GM21786 (cell line): ENCODE data around the gene EPS15.
A peak's percentile ranks its signal among the peaks of the same experiment; 100 is the strongest.
"Not testable (repeated sequence)": the region's sequence is repeated elsewhere in the genome, so short reads cannot be mapped to it uniquely, and the experiment has no call there.

Experiments used
- ATAC-seq: cut with Tn5 transposase; IDR thresholded peaks from one replicate; pipeline ENCODE4 v1.9.1; 2021; ENCODE audit not compliant: unreplicated experiment

The EPS15 gene

DNA sequence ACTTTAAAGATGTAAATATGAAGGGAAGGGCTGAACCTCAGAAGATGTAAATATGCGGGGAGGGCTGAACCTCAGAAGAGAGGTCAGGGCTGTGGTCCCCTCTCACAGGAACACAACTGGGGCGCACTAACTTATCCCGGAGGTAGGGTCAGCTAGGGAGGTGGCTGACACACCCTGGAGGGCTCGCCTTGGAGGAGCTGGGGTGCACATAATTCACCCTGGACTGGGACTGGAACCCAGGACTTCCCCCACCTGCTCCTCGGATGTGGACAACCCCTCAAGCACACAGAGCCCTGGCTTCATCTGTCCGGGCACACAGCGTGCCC is 174.8 kb downstream of the EPS15 start:
- ATAC-seq, result no peak

DNA sequence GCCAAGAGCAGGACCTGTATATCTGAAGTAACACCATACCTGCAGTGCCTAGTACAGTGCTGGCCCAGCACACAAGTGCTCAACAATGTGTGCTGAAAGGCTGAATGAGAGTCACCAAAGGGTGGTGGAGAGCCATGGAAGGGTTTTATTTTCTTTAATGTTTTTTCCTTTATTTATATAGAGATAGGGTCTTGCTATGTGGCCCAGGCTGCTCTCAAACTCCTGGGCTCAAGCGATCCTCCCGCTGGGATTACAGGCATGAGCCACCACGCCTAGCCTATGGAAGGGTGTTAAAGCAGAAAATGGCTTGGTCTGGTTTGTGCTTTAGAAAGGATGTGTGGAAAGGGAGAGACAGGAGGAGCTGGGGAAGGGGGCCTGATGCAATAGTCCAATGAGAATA is 175.4 kb downstream of the EPS15 start:
- no peak for ATAC-seq

DNA sequence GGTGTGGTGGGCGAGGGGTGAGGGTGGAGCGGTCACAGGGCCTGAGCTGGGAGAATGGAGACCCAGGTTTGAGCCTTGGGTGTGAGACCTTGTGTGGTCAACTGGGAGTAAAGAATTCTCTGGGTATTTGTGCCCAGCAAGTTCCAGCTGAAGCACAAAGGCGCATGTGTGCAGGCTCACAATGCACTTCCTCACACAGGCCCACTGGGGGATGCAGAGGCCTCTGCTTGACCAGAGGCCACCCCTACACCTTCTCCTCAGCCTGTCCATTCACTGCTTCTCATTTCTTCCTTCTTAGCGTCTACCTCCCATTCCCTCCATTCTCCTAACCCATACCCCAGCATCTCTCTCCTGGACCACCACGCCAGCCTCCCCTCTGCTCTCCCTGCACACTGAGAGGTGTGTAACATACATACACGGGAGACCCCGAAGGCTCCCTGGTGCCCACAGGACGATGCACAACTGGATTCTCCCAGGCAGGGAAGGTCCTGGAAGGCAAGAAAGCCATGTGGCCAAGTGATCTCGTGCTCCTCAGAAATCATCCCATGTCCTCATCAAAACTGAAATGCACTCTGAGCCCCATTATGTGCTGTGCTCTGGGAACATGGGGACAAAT is 176.4 kb downstream of the EPS15 start:
- no peak for ATAC-seq

DNA sequence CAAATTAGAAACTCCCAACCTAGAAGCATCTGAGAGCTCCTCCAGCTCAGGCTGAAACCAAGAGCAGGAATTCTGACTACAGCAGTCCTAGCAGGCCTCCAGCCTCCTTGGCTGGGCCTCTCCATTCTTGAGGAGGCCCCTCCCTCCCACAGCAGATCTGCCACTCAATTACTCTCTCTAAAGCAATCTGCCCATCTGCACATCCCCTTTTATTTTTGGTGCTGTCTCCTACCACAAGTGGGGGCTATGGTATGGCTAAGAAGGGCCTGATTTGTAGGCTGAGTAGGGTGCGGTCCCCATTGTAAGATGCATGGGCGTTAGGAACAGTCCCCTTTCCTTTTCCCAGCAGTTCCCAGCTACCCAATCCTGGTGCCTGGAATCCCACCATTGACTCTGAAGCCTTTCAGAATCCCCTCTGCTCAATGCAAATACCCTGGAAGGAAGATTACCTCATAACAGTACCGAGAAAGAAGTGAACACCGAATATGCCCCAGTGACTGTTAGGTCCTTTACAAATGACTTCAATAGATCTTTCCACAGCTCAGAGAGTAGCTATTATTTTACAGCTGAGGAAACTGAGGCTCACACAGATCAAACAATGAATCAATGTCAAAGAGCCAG is 177.1 kb downstream of the EPS15 start:
- ATAC-seq, result peak; percentile 71

DNA sequence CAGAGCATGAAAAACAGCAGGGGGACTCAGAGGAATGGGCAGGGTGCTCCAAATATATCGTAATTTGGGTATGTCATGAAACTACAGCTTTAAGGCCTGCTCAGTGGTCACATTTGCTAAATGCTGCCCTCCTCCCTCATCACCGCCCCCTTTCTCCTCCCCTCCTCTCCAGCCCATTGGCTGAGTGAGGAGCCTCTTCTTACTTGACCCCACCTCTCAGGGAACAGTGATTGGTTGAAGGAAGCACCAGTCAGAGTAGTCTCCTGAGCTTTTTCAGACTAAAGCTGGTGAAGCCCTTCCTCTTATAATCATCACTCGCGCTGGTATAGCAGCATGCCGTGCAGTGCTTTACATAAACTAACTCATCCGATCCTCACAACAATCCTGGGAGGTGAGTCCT is 178.7 kb downstream of the EPS15 start:
- ATAC-seq, result no peak

DNA sequence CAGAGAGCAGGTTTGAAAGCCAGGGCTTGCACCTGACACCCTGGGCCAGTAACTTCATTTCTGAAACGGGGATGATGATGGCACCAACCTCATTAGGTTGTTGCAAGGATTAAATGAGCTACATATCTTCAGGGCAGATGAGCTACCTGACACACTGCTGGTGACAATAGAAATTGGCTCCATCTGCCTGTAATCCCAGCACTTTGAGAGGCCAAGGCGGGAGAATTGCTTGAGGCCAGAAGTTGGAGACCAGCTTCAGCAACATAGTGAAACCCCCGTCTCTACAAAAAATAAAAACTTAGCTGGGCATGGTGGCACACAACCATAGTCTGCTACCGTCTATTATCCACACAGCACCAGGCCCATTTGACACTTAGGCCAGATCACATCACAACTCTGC is 182.4 kb downstream of the EPS15 start:
- ATAC-seq, result no peak

DNA sequence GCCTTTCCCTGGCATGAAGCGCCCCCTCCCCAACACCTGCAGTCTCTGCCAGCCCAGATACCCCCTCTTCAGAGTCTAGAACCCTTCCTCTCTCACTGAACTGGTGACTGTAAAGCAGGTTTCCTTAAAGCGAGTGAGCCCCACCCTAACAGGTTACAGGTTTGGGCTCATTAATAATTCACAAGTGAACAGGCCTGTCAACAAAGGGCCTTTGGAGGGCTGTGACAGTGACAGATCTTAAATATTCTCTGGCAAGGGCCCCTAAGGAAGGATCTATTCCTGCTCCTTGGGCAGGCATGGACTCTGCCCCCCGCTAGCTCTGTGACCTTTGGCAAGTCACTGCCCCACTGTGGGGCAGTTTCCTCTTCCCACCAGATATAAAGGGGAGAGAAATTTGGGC is 183.1 kb downstream of the EPS15 start:
- no peak for ATAC-seq

DNA sequence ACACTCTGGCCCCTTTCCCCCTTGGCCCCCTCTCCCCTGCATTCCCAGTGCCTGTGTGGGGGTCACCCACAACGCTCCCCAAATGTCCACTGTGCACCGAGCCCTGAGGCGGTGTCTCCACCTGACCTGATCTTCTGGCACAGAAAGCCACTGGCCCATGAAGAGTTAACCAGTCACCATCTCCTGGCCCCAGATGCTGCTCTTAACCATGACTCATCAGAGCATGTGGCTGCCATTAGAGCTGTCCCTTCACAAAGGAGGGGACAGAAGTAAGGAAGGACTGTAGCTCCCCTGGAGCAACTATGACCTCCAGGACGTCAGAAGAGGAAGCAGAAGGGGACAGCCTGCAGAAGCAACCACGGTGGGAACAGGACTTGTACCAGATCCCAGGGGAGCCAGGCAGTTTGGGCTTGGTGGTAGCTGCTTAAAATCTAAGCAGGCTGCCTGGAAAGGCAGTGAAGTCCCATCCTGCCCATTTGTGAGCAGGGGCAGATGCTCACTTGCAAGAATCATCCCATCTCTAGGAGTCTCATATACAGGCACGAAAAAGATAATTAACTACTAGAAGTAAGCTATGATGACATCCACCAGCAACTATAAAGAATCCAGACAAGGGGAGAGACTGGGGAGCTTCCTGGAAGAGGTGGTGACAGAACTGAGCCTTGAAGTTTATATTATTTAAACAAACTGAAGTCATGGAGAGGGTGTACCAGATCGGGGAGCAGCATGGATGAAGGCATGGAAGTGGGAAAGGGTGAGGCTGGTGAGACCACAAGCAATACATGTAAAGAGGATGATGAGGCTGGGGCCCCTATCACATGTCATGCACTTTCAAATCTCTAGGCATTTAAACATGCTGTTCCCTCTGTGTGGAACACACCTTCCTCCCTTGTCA is 187.6 kb downstream of the EPS15 start:
- ATAC-seq, result peak; percentile 67

DNA sequence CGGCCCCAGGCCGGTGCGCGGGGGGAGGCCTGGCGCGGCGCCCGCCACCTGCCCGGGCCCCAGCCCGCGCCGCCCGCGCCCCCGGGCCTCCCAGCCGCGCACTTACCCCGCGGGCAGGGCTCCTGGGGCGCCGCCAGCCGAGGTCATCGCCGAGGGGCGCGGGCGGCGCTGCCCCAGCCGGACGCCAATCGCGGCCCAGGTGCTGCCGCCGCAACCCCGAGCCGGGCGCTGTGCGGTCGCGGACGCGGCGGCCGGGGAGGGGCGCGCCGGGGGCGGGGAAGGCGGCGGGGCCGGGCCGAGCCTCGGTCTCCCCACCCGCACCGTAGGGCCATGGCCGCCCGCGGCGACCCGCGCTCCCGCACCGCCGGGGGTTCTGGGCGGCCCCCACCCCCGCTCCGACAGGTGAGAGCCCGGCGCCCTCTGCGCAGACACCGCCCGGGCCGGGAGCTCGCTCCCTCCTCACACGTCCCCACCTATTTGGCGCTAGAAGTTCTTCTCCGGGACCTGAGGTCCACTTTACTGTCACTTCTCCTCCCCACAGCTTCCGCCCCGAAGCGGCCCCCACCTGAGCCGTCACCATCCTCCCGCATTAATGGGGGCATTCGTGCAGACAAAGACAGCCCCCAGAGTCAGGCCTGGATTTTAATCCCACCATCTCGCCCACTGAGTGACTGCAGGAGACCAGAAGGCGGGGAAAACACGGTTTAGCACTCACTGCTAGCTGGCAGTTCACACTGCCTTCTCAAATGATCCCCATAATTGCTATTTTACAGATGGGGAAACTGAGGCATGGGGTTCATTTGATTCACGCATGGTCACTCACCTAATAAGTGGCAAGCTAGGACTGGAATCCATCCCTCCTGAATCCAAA is 188.5 kb downstream of the EPS15 start, which contains the start of gene TTC39A:
Gene TTC39A, minus strand, starts transcription at position 232 of the 871 bp plus-strand sequence. Its CDS starts 85 bp downstream, at position 147.
- ATAC-seq, result no peak

DNA sequence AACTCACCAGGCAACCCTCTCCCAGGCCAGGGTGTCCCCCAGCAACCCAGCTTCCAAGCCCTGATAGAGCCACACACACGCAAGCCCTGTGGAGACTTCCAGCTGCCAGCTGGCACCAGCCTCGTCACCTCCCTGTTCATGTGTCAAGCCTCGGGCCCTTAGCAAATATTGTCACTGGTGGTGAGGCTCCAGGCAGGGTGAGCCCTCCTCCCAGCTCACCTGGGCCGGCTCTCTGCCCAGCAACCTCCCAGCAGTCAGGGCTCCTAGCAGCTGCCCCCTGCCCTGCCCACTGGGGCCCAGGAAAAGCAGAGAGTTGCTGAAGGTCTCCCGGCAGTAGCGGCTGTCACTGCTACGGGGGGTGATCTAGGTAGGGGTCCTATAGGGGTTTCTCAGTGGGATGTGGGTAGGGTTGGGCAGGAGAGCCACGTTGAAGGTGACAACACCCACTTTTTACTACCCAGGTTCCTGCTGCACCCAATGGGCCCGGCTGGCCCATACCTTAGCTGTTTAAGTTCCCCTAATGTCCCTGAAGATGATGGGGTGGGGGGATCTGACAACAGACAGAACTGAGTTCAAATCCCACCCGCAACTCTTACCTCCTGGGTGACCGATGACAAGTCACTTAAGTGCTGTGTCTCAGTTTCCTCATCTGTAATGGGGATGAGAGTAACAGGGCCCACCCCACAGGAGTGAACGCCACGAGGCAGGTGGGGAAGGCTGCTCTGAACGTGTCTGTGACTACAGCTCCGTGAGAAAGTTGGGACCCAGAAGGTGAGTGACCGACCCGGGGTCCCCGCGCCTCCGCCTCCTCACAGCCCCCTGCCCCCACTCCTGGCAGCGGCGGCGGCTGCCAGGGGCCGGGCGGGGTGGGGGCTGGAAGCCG is 189.4 kb downstream of the EPS15 start:
- no peak for ATAC-seq

DNA sequence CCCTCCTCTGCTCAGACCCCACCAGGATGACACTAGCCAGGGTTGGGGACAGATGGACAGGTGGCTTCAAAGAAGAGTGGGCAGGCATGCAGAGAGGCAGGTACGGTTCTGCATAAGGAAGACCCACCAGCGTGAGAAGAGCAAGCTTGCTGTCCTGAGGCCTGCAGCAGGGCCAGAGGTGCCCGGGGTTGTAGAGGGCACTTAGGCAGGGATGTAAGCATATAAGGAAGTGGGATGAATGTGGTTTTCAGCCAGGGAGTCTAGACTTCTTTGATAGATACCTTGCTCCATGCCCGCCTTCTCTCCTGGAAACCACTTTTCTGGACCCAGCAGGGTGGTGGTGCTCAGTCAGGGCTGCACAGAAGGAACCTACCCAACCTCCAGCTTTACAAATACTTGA is 190.1 kb downstream of the EPS15 start:
- no peak for ATAC-seq

DNA sequence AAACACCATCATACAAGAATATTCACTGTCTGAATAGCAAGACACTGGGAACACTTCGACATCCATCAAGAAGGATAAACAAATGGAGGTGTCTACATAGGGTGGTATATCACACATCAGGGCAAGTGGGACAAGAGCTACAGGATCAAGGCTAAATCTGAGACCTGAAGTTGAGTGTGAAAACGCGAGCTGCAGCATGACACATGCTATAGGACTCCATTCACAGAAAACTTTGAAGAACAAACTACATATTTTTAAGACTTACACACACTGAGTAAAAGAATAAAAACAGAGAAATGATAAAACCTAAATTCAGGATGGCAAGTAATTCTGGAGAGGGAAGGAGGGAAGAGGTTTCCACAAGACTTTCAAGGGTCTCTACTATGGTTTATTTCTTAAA is 190.8 kb downstream of the EPS15 start:
- no peak for ATAC-seq

DNA sequence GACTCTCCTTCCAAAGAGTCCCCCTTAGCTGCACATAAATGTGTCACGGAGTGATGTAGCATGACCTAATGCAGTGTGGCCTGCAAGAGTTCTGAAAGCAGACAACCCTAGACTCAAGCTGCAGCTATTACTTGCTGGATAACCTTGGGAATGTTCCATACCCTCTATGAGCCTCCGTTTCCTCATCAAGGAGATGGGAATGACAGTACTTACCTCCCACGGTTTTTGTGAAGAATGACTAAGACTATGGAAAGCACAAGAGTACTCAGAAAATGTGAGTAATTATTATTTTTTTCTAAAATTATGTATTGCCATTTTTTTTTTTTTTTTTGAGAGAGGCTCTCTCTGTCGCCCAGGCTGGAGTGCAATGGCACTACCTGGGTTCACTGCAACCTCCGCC is 191.7 kb downstream of the EPS15 start:
- no peak for ATAC-seq

DNA sequence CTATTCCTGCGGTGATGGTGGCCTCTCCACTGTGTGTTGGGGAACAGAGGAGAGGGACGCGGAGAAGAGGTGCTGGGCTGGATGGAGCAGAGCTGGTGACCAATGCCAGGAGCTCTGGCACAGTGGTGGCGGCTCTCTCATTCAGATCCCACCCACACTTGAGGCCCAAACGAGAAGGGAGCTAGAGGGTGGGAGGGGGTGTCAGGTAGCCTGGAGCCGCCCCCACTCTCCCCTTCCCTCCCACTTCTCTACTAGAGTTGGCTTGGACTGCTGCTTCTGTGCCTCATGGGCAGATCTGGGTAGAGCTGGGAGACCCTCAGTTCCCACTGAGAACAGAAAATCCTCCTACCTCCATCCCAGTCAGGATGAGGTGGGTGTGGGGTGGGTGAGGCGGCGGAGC is 192.2 kb downstream of the EPS15 start:
- ATAC-seq, result no peak

DNA sequence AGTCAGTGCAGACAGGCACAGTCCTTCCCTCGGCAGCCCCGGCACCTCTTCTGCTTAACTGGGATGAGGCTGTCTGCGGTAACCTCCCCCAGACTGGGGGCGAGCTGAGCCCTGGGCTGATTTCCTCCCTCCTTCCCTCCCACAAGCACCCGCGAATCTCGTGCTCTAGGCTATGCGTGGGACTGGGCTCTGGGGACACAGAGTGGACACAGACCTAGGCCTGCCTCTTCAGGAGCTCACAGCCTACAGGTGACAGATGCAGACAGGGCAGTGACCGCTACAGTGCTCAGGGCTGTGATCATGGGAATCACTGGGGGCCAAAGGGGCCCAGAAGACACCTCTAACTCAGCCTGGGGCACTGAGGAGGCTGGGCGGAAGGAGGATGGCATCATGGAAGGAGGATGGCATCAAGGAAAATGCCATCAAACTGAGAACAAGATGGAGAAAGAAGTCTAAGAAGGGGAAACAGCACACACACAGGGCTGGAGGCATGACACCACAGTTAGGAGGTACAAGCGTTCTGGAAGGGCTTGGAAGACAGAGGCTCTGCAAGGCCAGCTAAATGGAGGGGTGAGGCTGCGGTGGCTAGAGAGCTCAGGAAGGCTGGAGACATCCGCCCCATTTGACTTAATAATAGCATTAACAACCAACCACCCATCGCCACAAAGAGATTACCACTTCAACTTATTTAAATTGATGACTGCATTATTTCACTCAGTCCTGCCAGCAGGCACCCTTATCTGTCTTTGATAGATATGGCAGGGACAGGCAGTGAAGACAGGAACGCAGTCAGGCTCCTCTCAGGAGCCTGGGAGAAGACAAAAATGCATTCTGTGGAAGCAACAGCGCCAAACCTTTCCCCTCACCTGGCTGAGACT is 192.9 kb downstream of the EPS15 start:
- no peak for ATAC-seq

DNA sequence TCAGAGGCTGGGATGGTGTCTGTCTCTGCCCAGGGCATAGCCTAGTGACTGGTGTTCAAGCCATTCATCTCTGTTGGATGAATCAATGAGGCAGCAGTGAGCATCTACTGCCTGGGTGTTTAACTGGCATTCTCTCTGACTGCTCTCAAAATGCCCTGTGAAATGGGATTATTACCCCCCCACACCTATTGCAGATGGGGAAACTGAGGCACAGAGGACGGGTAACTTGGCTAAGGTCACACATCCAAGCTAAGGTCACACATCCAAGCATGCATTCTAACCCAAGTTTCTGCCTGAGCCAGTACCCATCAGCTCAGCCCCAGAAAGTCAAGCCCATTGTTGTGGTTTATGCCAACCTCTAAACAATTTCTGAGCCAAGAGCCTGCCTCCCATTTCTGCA is 193.7 kb downstream of the EPS15 start:
- no peak for ATAC-seq

DNA sequence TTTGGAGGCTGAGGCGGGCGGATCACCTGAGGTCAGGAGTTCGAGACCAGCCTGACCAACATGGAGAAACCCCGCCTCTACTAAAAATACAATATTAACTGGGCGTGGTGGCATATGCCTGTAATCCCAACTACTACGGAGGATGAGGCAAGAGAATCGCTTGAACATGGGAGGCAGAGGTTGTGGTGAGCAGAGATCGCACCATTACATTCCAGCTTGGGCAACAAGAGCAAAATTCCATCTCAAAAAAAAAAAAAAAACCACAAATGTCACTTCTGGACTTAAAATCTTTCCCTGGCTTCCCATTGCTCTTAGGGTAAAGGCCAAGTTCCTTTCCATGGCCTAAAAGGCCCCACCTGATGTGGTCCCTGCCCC is 194.1 kb downstream of the EPS15 start:
- not testable (repeated sequence) for ATAC-seq

DNA sequence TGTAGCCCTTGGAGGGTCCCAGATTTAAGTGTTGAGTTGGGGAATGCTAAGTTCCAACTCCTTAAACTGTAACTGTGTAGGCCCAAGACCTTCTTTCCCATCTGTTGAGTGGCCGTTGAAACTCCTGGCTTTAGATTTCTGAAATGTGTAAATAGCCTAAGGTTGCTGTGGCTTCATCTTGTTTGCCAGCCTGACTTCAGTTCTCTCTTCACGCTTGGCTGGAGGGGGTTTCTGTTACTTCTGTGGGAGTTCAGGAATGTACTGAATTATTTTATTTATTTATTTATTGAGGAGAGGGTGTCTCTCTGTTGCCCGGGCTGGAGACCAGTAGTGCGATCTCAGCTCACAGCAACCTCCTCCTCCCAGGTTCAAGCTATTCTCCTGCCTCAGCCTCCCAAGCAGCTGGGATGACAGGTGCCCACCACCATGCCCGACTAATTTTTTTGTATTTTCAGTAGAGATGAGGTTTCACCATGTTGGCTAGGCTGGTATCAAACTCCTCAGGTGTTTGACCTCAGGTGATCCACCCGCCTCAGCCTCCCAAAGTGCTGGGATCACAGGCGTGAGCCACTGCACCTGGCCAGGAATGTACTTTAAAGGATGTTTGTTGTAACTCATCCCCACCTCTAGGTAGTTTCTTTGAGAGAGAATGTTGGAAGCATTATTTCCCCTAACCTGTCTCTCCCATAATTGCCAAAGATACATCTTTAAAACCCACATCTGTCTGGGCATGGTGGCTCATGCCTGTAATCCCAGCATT is 194.6 kb downstream of the EPS15 start:
- no peak for ATAC-seq

DNA sequence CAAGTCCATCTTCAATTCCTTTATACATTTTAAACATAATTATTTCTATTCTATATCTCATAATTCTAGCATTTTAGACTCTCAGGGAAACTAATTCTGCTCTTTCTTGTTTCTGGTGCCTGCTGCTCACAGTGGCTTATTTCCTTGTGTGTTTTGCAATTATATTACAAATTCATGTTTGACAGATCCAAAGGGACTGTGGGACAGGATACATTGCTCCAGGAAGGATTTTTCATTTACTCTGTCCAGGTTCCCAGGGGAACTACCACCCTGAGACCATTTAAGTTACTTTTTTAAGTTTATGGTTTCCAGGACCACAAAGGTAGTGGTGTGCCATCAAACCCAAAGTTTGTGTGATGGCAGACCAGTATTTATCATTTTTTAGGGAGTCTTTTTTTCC is 195.3 kb downstream of the EPS15 start:
- no peak for ATAC-seq
